K562 (cell line): ENCODE measurements around the gene ARL16.

Experiments used
- CBX3 ChIP-seq, 2 experiments: IDR thresholded peaks; 1 replicate in 1 of 2; 2 replicates in 1 of 2; pipeline ENCODE4 v1.6.1; 2012; ENCODE audit warnings: inconsistent platforms in 2 of 2, low read length in 2 of 2, borderline replicate concordance in 1 of 2, control low read depth in 1 of 2
- CTCF ChIP-seq, 3 experiments: IDR thresholded peaks in 2 of 3; conservative IDR thresholded peaks in 1 of 3; 2 replicates each; pipeline ENCODE4 v1.5.1; 2011 to 2012; ENCODE audit warnings: low read length in 3 of 3, mild to moderate bottlenecking in 3 of 3, control low read depth in 2 of 3, improper control_type of control experiment in 1 of 3, inconsistent platforms in 1 of 3, low read depth in 1 of 3, mixed read lengths in 1 of 3, moderate library complexity in 1 of 3; ENCODE audit not compliant: insufficient read depth in 2 of 3
- MCM5 ChIP-seq: fragments of 450-650 bp; IDR thresholded peaks from 2 replicates; pipeline ENCODE4 v1.6.1; 2016; ENCODE audit warnings: low read depth
- NR3C1 ChIP-seq: sonication (generic); formaldehyde crosslinking; IDR thresholded peaks from 2 replicates; pipeline ENCODE4 v1.8.1; 2022; ENCODE audit warnings: missing genetic modification reagents
- PML ChIP-seq: IDR thresholded peaks from 2 replicates; pipeline ENCODE4 v1.6.1; 2012; ENCODE audit warnings: low read length, inconsistent platforms
- POLR2A ChIP-seq: fragments of 450-650 bp; conservative IDR thresholded peaks from 2 replicates; pipeline ENCODE4 v1.6.1; 2016
- RCOR1 ChIP-seq, 2 experiments: IDR thresholded peaks; 2 replicates each; pipeline ENCODE4 v1.6.1; 2012; ENCODE audit warnings: low read depth in 2 of 2, low read length in 2 of 2, borderline replicate concordance in 1 of 2, improper control_type of control experiment in 1 of 2
- TF ChIP-seq, protein P1 (sequence below): fragments of 450-650 bp; formaldehyde crosslinking; IDR thresholded peaks from 2 replicates; pipeline ENCODE4 v1.4.0; 2022; ENCODE audit warnings: missing genetic modification characterization

- TF ChIP-seq NR3C1 (CRISPR knock-in tag), result no peak
- TF ChIP-seq RCOR1 (IDR thresholded peaks at IDR 0.05; ENCODE audit: borderline replicate concordance in 1 of 2, low read depth in 2 of 2, low read length in 2 of 2), result no peak
- TF ChIP-seq MCM5, result no peak
- no peak for TF ChIP-seq CTCF (IDR thresholded peaks at IDR 0.05 in 2 of 3, conservative IDR thresholded peaks at IDR 0.05 in 1 of 3; ENCODE audit: insufficient read depth in 2 of 3, low read depth in 1 of 3, low read length in 3 of 3)
- TF ChIP-seq PML, result no peak
- TF ChIP-seq CBX3 (IDR thresholded peaks at IDR 0.05; ENCODE audit: borderline replicate concordance in 1 of 2, low read length in 2 of 2), result no peak
- no peak for TF ChIP-seq POLR2A
- TF ChIP-seq, protein P1, sequence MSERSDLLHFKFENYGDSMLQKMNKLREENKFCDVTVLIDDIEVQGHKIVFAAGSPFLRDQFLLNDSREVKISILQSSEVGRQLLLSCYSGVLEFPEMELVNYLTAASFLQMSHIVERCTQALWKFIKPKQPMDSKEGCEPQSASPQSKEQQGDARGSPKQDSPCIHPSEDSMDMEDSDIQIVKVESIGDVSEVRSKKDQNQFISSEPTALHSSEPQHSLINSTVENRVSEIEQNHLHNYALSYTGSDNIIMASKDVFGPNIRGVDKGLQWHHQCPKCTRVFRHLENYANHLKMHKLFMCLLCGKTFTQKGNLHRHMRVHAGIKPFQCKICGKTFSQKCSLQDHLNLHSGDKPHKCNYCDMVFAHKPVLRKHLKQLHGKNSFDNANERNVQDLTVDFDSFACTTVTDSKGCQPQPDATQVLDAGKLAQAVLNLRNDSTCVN (CRISPR knock-in tag), result no peak
These were observed 35.4 kb downstream of the ARL16 start for GRCh38 chr17:81648013-81648706.
